Activated CD8-positive, alpha-beta memory T cell treated with anti-CD3 and anti-CD28 coated beads for 48 hours (primary cell): Measurements from ENCODE around the gene ANO10.

Source experiments
- DNase-seq, 3 experiments: peaks; one replicate each; pipeline ENCODE4 v3.0.0-alpha.2; 2020; ENCODE audit warnings: low read depth in 2 of 3, low spot score in 2 of 3

The ANO10 gene

GRCh38 chr3:43323541-43323940, 298.3 kb downstream of the ANO10 start:
- no peak for DNase-seq

- DNase-seq = no peak
Measured at GRCh38 chr3:43320288-43320687, 301.5 kb downstream of the ANO10 start.

GRCh38 chr3:43319794-43320193, 302.0 kb downstream of the ANO10 start:
- DNase-seq = no peak

GRCh38 chr3:43319376-43319775, 302.4 kb downstream of the ANO10 start:
- DNase-seq = no peak

- DNase-seq = no peak
Measured at GRCh38 chr3:43317461-43318316, 304.1 kb downstream of the ANO10 start.

GRCh38 chr3:43316783-43317460, 304.9 kb downstream of the ANO10 start:
- no peak for DNase-seq
